Measurements from ENCODE around the gene NRXN3.

NRXN3 gene

GRCh38 chr14:79513446-79513845 is 1343.3 kb downstream of the NRXN3 start:
- no peaks in the 10 kb centered on the region for H3K36me3 ChIP-seq (ENCODE audit: low read depth)
- H3K4me3 ChIP-seq (ENCODE audit: severe bottlenecking): no peak overlapping the region
- no peak for TF ChIP-seq CTCF (IDR thresholded peaks at IDR 0.05; ENCODE audit: poor library complexity, severe bottlenecking)
- H3K4me1 ChIP-seq (ENCODE audit: insufficient read depth, poor library complexity, severe bottlenecking): peaks cover 3% of the 10 kb centered on the region
- no peaks in the 10 kb centered on the region for H3K27me3 ChIP-seq (ENCODE audit: insufficient read depth, poor library complexity, severe bottlenecking)
- H3K27ac ChIP-seq (ENCODE audit: poor library complexity, severe bottlenecking): no peak overlapping the region
- DNase-seq (ENCODE audit: low spot score) (no peak), ATAC-seq (ENCODE audit: low read depth) (no peak)
- H3K9me3 ChIP-seq (ENCODE audit: severe bottlenecking): no peaks in the 10 kb centered on the region

- ATAC-seq (ENCODE audit: low read depth) (peak; percentile 66), DNase-seq (ENCODE audit: low spot score) (no peak)
- TF ChIP-seq CTCF (IDR thresholded peaks at IDR 0.05; ENCODE audit: poor library complexity, severe bottlenecking): no peak
- Histone ChIP-seq H3K27ac (ENCODE audit: poor library complexity, severe bottlenecking) (no peak overlapping the region), H3K4me3 (ENCODE audit: severe bottlenecking) (no peak overlapping the region), H3K27me3 (ENCODE audit: insufficient read depth, poor library complexity, severe bottlenecking) (no peaks in the 10 kb centered on the region), H3K36me3 (ENCODE audit: low read depth) (no peaks in the 10 kb centered on the region), H3K9me3 (ENCODE audit: severe bottlenecking) (no peaks in the 10 kb centered on the region), H3K4me1 (ENCODE audit: insufficient read depth, poor library complexity, severe bottlenecking) (peaks cover 3% of the 10 kb centered on the region)
Measured at GRCh38 chr14:79514700-79515099, 1344.5 kb downstream of the NRXN3 start.

- H3K4me3 ChIP-seq (ENCODE audit: severe bottlenecking): no peak overlapping the region
- H3K36me3 ChIP-seq (ENCODE audit: low read depth): no peaks in the 10 kb centered on the region
- no peak overlapping the region for H3K27ac ChIP-seq (ENCODE audit: poor library complexity, severe bottlenecking)
- no peak; the same call in 2 of the 3 replicates for ATAC-seq (ENCODE audit: low read depth)
- H3K9me3 ChIP-seq (ENCODE audit: severe bottlenecking): no peaks in the 10 kb centered on the region
- no peaks in the 10 kb centered on the region for H3K27me3 ChIP-seq (ENCODE audit: insufficient read depth, poor library complexity, severe bottlenecking)
- peaks cover 3% of the 10 kb centered on the region for H3K4me1 ChIP-seq (ENCODE audit: insufficient read depth, poor library complexity, severe bottlenecking)
- no peak for TF ChIP-seq CTCF (IDR thresholded peaks at IDR 0.05; ENCODE audit: poor library complexity, severe bottlenecking)
- no peak for DNase-seq (ENCODE audit: low spot score)
Measured at GRCh38 chr14:79515158-79515557, 1345.0 kb downstream of the NRXN3 start.

- ATAC-seq (ENCODE audit: low read depth) (no peak), DNase-seq (ENCODE audit: low spot score) (no peak)
- Histone ChIP-seq H3K9me3 (ENCODE audit: severe bottlenecking) (no peaks in the 10 kb centered on the region), H3K27me3 (ENCODE audit: insufficient read depth, poor library complexity, severe bottlenecking) (no peaks in the 10 kb centered on the region), H3K4me3 (ENCODE audit: severe bottlenecking) (no peak overlapping the region), H3K4me1 (ENCODE audit: insufficient read depth, poor library complexity, severe bottlenecking) (peaks cover 3% of the 10 kb centered on the region), H3K27ac (ENCODE audit: poor library complexity, severe bottlenecking) (no peak overlapping the region), H3K36me3 (ENCODE audit: low read depth) (no peaks in the 10 kb centered on the region)
- TF ChIP-seq CTCF (IDR thresholded peaks at IDR 0.05; ENCODE audit: poor library complexity, severe bottlenecking): no peak
Measured at GRCh38 chr14:79516009-79516408, 1345.8 kb downstream of the NRXN3 start.

GRCh38 chr14:79525416-79525815 is 1355.2 kb downstream of the NRXN3 start:
- H3K27me3 ChIP-seq (ENCODE audit: insufficient read depth, poor library complexity, severe bottlenecking): no peaks in the 10 kb centered on the region
- no peaks in the 10 kb centered on the region for H3K4me1 ChIP-seq (ENCODE audit: insufficient read depth, poor library complexity, severe bottlenecking)
- ATAC-seq (ENCODE audit: low read depth) (no peak), DNase-seq (ENCODE audit: low spot score) (no peak)
- H3K4me3 ChIP-seq (ENCODE audit: severe bottlenecking): no peak overlapping the region
- no peaks in the 10 kb centered on the region for H3K9me3 ChIP-seq (ENCODE audit: severe bottlenecking)
- H3K36me3 ChIP-seq (ENCODE audit: low read depth): no peaks in the 10 kb centered on the region
- no peak for TF ChIP-seq CTCF (IDR thresholded peaks at IDR 0.05; ENCODE audit: poor library complexity, severe bottlenecking)
- H3K27ac ChIP-seq (ENCODE audit: poor library complexity, severe bottlenecking): no peak overlapping the region

All from RWPE2 (cell line).